T-helper 2 cell treated with Interferon-gamma antibody and Interleukin-4, amounts not matched to agents 5 μg/mL and 100 μg/mL, for 36 hours (primary cell): ENCODE measurements around the gene NUDT13.
A peak's percentile ranks its signal among the peaks of the same experiment; 100 is the strongest.

Source experiments
- DNase-seq: peaks from one replicate; pipeline ENCODE4 v3.0.0; 2021; ENCODE audit warnings: low spot score
- H3K27ac Mint-ChIP-seq: one replicate; pipeline ENCODE4 v1.8.0; 2021; ENCODE audit warnings: mild to moderate bottlenecking, mixed read lengths
- H3K27me3 Mint-ChIP-seq: one replicate; pipeline ENCODE4 v1.8.0; 2021; ENCODE audit warnings: low read depth, mixed read lengths
- H3K36me3 Mint-ChIP-seq: one replicate; pipeline ENCODE4 v1.8.0; 2021; ENCODE audit warnings: low read depth, mixed read lengths
- H3K4me1 Mint-ChIP-seq: one replicate; pipeline ENCODE4 v1.8.0; 2021; ENCODE audit warnings: low read depth, mixed read lengths
- H3K4me3 Mint-ChIP-seq: one replicate; pipeline ENCODE4 v1.8.0; 2022; ENCODE audit warnings: mild to moderate bottlenecking, moderate library complexity, mixed read lengths
- H3K9me3 Mint-ChIP-seq: one replicate; pipeline ENCODE4 v1.8.0; 2021; ENCODE audit warnings: mixed read lengths

Gene NUDT13

GRCh38 chr10:73110345-73110849, at the start of gene NUDT13:
Gene NUDT13, plus strand, starts transcription at chr10:73110455. Its CDS starts 3,911 bp downstream, at chr10:73114366.
- H3K4me3 Mint-ChIP-seq: peak within 1 kb of the TSS; percentile 80
- peaks cover 31% of the 10 kb centered on the region for H3K36me3 Mint-ChIP-seq
- H3K4me1 Mint-ChIP-seq: peaks cover 13% of the 10 kb centered on the region
- DNase-seq: peak; percentile 21
- H3K27me3 Mint-ChIP-seq: no peaks in the 10 kb centered on the region
- H3K9me3 Mint-ChIP-seq: peaks cover 9% of the 10 kb centered on the region
- H3K27ac Mint-ChIP-seq: peak within 1 kb of the TSS; percentile 84

DNA sequence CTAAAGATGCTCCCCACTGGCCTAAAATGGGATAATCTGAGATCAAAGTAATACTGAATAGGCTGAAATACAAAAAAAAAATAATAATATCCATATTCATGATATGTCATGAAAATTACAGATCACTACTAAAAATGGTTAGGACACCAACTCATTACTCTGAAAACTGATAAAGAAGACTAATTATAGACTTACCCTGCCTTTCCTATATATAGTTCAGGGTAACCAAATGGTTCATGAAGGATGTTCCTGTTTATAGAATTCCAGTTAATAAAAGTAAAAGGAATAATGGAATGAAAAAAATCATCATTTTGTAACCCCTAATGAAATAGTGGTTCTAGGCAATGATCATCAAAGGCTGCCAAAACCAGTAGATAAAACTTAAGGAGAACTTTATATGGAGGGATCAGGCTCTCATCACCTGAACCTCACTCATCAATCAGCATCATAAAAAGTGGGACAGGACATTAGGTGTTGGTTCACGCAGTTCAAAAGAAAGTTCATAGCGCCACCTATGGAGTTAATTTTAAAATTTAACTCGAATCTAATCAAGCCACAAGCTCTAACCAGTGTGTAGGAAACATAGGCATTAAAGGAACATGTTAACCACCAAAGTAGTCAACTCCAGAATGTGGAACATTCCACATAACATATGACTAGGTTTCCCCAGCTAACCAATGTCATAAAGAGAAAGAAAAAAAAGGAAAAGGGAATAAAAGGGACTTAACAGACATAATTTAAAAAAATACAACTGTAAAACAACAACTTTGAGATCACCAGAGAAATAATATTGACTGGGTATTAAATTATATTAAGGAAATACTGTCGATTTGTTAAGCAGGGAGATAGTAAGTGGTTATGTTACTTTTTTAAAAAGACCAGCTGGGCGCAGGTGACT, 49.3 kb upstream of the NUDT13 start:
- no peaks in the 10 kb centered on the region for H3K9me3 Mint-ChIP-seq
- H3K27me3 Mint-ChIP-seq: no peaks in the 10 kb centered on the region
- no peak overlapping the region for H3K4me3 Mint-ChIP-seq
- peaks cover 14% of the 10 kb centered on the region for H3K4me1 Mint-ChIP-seq
- DNase-seq: no peak
- H3K36me3 Mint-ChIP-seq: peaks cover 51% of the 10 kb centered on the region
- peak overlapping the region; percentile 77 for H3K27ac Mint-ChIP-seq

DNA sequence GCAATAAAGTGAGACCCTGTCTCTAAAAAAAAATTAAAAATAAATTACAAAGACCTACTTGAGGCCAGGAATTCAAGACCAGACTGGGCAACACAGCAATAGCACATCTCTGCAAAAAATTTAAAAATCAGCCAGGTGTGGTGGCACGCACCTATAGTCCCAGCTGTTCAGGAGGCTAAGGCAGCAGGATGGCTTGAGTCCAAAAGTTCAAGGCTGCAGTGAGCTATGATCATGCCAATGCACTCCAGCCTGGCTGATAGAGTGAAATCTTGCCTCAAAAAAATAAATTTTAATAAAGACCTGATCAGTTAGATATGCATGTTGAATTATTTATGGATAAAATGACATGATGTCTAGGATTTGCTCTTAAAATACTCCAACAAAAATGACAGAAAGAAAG, 48.5 kb upstream of the NUDT13 start:
- Mint-ChIP-seq H3K27ac (no peak overlapping the region), H3K4me1 (peaks cover 14% of the 10 kb centered on the region), H3K27me3 (no peaks in the 10 kb centered on the region), H3K9me3 (no peaks in the 10 kb centered on the region), H3K36me3 (peaks cover 52% of the 10 kb centered on the region), H3K4me3 (no peak overlapping the region)
- no peak for DNase-seq

- Mint-ChIP-seq H3K4me1 (peaks cover 8% of the 10 kb centered on the region), H3K9me3 (no peaks in the 10 kb centered on the region), H3K27me3 (no peaks in the 10 kb centered on the region), H3K4me3 (no peak overlapping the region), H3K36me3 (peaks cover 52% of the 10 kb centered on the region), H3K27ac (no peak overlapping the region)
- no peak for DNase-seq
These were observed 44.8 kb upstream of the NUDT13 start for GRCh38 chr10:73065441-73065840.

DNA sequence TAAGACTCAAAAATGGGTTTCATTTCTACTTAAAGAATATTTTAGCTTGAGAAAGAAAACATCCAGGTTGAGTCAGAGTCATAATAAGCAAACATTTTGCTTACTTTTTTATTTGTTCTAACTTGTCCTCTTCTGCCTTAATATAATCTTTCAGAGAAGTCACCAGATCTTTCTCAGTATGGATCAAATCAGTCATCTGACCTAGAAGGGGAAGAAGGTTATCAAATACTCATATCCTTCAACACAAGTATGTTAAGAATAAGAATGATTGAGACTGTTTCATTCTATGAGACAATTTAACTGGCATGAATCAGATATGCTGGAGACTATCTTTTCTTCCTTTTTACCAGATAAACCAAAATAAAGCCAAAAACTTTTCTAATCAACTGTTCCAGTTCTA, 36.6 kb upstream of the NUDT13 start:
- no peaks in the 10 kb centered on the region for H3K9me3 Mint-ChIP-seq
- no peak overlapping the region for H3K4me3 Mint-ChIP-seq
- H3K36me3 Mint-ChIP-seq: peaks cover 44% of the 10 kb centered on the region
- no peaks in the 10 kb centered on the region for H3K27me3 Mint-ChIP-seq
- no peak for DNase-seq
- peak overlapping the region; percentile 10 for H3K27ac Mint-ChIP-seq
- peaks cover 18% of the 10 kb centered on the region for H3K4me1 Mint-ChIP-seq

GRCh38 chr10:73075829-73076228, 34.4 kb upstream of the NUDT13 start:
- Mint-ChIP-seq H3K4me3 (no peak overlapping the region), H3K9me3 (no peaks in the 10 kb centered on the region), H3K27me3 (no peaks in the 10 kb centered on the region), H3K27ac (no peak overlapping the region), H3K4me1 (peaks cover 24% of the 10 kb centered on the region), H3K36me3 (peaks cover 39% of the 10 kb centered on the region)
- DNase-seq: no peak

DNA sequence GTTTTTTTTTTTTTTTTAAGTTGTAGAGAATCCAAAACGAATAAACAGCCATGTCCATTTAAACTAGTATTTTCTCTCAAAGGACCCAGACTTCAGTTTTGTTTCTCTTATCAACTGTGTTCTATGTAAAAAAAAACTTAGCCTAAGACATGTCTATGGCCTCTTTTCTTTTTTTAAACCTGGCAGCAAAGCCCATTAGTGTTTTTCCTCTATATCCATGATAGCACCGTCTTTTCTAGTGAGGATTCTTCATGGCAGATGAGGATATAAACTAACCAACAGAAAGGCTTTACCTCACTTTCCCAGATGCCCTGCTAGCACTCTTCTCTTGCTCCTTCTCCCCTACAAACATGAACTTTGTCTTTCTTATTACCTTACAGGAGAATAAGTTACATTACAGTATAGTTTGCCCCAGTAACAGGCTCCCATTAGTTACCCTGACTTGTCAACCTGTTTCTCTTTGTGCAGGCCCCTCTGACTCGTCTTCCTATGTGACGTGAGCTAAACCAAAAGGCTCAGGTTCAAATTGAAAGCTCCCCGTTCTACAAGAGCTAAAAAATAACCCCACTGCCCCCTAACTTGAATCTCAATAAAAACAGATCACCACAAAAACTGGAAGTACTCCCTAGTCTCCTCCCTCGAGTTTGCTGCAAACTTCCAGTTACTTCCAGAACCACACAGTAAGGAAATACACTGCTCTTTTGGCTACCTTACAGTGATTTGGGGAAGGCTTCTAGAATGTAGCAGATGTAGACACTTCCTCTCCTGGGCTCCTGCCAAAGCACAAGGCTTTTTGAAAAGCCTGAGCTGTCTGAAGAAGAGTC, 33.7 kb upstream of the NUDT13 start:
- H3K9me3 Mint-ChIP-seq: no peaks in the 10 kb centered on the region
- H3K4me1 Mint-ChIP-seq: peaks cover 25% of the 10 kb centered on the region
- peak overlapping the region; percentile 89 for H3K27ac Mint-ChIP-seq
- no peak for DNase-seq
- H3K27me3 Mint-ChIP-seq: no peaks in the 10 kb centered on the region
- H3K4me3 Mint-ChIP-seq: peak overlapping the region; percentile 69
- peaks cover 36% of the 10 kb centered on the region for H3K36me3 Mint-ChIP-seq

DNA sequence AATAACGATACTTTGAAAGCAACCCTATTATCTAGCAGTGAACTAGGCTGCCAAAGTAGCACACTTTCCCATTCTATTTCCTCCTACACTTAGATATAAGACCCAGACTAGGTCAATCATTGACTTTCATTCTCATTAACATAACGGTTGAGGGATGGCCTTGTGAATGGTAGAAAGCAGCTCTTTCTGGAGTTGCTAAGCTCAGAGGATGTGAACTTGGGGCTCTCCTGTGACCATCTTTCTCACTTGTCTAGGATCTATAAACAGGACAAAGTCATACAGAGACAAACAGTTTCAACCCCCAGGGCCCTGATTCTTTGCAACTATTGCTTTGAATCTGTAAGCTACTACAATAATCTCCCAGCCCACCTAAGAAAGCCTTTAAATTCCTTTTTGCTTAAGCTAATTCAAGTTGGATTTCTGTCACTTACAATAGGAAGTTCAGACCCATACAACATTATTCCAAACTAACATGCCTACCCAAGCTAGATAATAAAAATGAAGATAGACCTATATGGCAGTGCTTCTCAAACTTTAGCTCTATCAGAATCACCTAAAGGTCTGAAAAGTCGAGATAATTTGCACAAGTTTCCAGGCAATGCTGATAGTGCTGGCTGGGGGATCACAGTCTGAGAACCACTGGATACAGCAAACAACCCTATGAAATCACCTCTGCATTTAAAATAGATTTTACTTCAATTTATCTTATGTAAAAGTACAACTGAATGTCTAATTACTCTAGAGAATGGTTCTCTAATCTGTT, 30.3 kb upstream of the NUDT13 start:
- DNase-seq: no peak
- Mint-ChIP-seq H3K36me3 (peaks cover 23% of the 10 kb centered on the region), H3K27ac (peak overlapping the region; percentile 3), H3K4me3 (no peak overlapping the region), H3K9me3 (no peaks in the 10 kb centered on the region), H3K4me1 (peaks cover 28% of the 10 kb centered on the region), H3K27me3 (no peaks in the 10 kb centered on the region)

DNA sequence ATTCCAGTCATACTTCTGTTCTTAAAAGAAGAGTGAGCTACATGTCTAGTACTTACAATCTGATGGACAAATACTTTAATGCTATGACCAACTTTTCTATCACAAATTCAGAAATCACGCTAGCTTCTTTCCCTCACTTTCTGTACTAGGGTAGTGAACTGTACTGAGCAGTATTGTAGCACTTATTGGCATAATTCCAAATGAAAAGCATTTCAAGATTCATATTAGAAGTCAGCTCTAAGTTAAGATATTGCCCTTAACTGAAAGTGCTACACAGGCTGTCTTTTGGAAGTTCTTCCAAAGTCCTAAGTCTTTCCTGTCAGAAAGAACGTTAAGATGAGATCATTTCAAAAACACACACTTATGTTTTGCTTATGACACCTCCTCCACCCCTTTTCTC, 27.0 kb upstream of the NUDT13 start:
- Mint-ChIP-seq H3K27ac (no peak overlapping the region), H3K36me3 (peaks cover 21% of the 10 kb centered on the region), H3K4me3 (no peak overlapping the region), H3K9me3 (no peaks in the 10 kb centered on the region), H3K4me1 (peaks cover 19% of the 10 kb centered on the region), H3K27me3 (no peaks in the 10 kb centered on the region)
- no peak for DNase-seq

- Mint-ChIP-seq H3K36me3 (peaks cover 25% of the 10 kb centered on the region), H3K27ac (no peak overlapping the region), H3K9me3 (no peaks in the 10 kb centered on the region), H3K4me1 (peaks cover 24% of the 10 kb centered on the region), H3K27me3 (no peaks in the 10 kb centered on the region), H3K4me3 (no peak overlapping the region)
- no peak for DNase-seq
These were observed 26.0 kb upstream of the NUDT13 start for GRCh38 chr10:73084209-73084608.

GRCh38 chr10:73086816-73087215, 23.4 kb upstream of the NUDT13 start:
- H3K27me3 Mint-ChIP-seq: no peaks in the 10 kb centered on the region
- no peak overlapping the region for H3K4me3 Mint-ChIP-seq
- H3K27ac Mint-ChIP-seq: no peak overlapping the region
- H3K9me3 Mint-ChIP-seq: no peaks in the 10 kb centered on the region
- peaks cover 20% of the 10 kb centered on the region for H3K4me1 Mint-ChIP-seq
- DNase-seq: no peak
- H3K36me3 Mint-ChIP-seq: peaks cover 22% of the 10 kb centered on the region

DNA sequence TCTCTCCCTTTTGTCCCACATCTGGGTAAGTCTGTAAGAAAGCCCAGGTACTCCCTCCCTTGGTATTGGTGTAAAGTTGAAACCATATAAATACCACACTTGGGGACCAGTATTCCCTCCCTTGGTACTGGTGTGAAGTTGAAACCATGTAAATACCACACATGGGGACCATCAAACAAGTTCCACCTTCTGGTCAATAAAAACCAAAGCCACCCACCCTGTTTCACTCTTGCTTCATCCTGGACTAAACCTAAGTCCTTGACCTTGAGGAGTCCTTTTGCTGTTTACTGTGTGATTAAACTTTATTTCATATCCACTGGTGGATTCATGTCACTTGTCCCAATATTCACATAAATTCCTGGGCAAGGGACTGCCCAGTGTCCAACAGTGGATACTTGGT, 22.0 kb upstream of the NUDT13 start:
- Mint-ChIP-seq H3K4me3 (no peak overlapping the region), H3K27me3 (no peaks in the 10 kb centered on the region), H3K27ac (no peak overlapping the region), H3K4me1 (peaks cover 20% of the 10 kb centered on the region), H3K36me3 (peaks cover 21% of the 10 kb centered on the region), H3K9me3 (no peaks in the 10 kb centered on the region)
- DNase-seq: no peak

- peak overlapping the region; percentile 32 for H3K4me3 Mint-ChIP-seq
- H3K4me1 Mint-ChIP-seq: peaks cover 39% of the 10 kb centered on the region
- H3K36me3 Mint-ChIP-seq: peaks cover 25% of the 10 kb centered on the region
- no peaks in the 10 kb centered on the region for H3K9me3 Mint-ChIP-seq
- no peaks in the 10 kb centered on the region for H3K27me3 Mint-ChIP-seq
- DNase-seq: no peak
- no peak overlapping the region for H3K27ac Mint-ChIP-seq
These were observed 17.4 kb upstream of the NUDT13 start for GRCh38 chr10:73092830-73093229.
